Breast epithelium (tissue), 4 donors: ENCODE results near the gene CCDC80. TPM values are rescaled to one million over a fixed set of nuclear protein-coding genes. Genes with fewer than 3 reads are reported as not detected.

Experiments used
- DNase-seq, 2 donors: peaks; one replicate each; pipeline ENCODE4 v3.0.0-alpha.2; 2019; ENCODE audit warnings: low spot score in 2 of 2
- H3K27ac ChIP-seq, 2 donors: fragments of 200-600 bp; sonication (generic) in 1 of 2; one replicate each; pipeline ENCODE4 v1.5.1; 2016 to 2019; ENCODE audit warnings: mild to moderate bottlenecking in 1 of 2
- H3K27me3 ChIP-seq, 2 donors: fragments of 200-600 bp; sonication (generic) in 1 of 2; one replicate each; pipeline versions ENCODE4 v1.5.1 to v1.6.0; 2017 to 2019; ENCODE audit warnings: control low read depth in 1 of 2, mild to moderate bottlenecking in 1 of 2
- H3K36me3 ChIP-seq: fragments of 200-600 bp; one replicate; pipeline ENCODE4 v1.5.1; 2019
- H3K4me1 ChIP-seq, 2 donors: fragments of 200-600 bp; sonication (generic); one replicate each; pipeline ENCODE4 v1.5.1; 2016 to 2019; ENCODE audit warnings: control low read depth in 1 of 2
- H3K4me3 ChIP-seq, 3 donors: fragments of 200-600 bp; sonication (generic); 1 replicate in 2 of 3; 2 replicates in 1 of 3; pipeline ENCODE4 v1.5.1; 2016 to 2019; ENCODE audit warnings: mild to moderate bottlenecking in 3 of 3, moderate library complexity in 2 of 3
- H3K9me3 ChIP-seq, 2 donors: fragments of 200-600 bp; sonication (generic) in 1 of 2; one replicate each; pipeline ENCODE4 v1.5.1; 2016 to 2019; ENCODE audit warnings: control low read depth in 1 of 2
- CTCF ChIP-seq, 3 donors: fragments of 450-650 bp; IDR thresholded peaks; one replicate each; pipeline ENCODE4 v1.5.1; 2016 to 2017; ENCODE audit warnings: antibody characterized with exemption in 3 of 3, mild to moderate bottlenecking in 3 of 3, moderate library complexity in 3 of 3
- POLR2A ChIP-seq: fragments of 450-650 bp; IDR thresholded peaks from one replicate; pipeline ENCODE4 v1.6.1; 2016; ENCODE audit warnings: antibody characterized with exemption, mild to moderate bottlenecking, moderate library complexity
- POLR2AphosphoS5 ChIP-seq, 3 donors: sonication (generic); formaldehyde crosslinking; IDR thresholded peaks; one replicate each; pipeline ENCODE4 v1.6.1; 2017; ENCODE audit warnings: antibody characterized with exemption in 3 of 3
- intact Hi-C: fragments of 100-400 bp; cut with DNase I; formaldehyde crosslinking; loops from one replicate; pipeline ENCODE4 v1.15.1; 2023; ENCODE audit warnings: low total_unique reads
- total RNA-seq, 3 donors: library from RNA; depleted of rRNA; stranded (reverse); fragments of >200 nt; gene quantifications; one replicate each; pipeline ENCODE4 v1.1.0, GENCODE V29; 2016

CCDC80 gene
- total RNA-seq, 3 donors from 2014 or later = 38.7 to 430 (median 42.0) TPM

- no peaks in the 10 kb centered on the region for H3K36me3 ChIP-seq
- H3K4me1 ChIP-seq = no peaks in the 10 kb centered on the region
- TF ChIP-seq POLR2AphosphoS5 (IDR thresholded peaks at IDR 0.05) = no peak
- no peak for TF ChIP-seq POLR2A
- no peak for TF ChIP-seq CTCF (IDR thresholded peaks at IDR 0.05)
- H3K27ac ChIP-seq = no peak overlapping the region
- H3K4me3 ChIP-seq = no peak overlapping the region
- no peak for DNase-seq
- intact Hi-C loops = no loop called here
- no peaks in the 10 kb centered on the region for H3K27me3 ChIP-seq
- no peaks in the 10 kb centered on the region for H3K9me3 ChIP-seq
Observed at GRCh38 chr3:112579697-112580096, 61.2 kb downstream of the CCDC80 start.

GRCh38 chr3:112579232-112579631 lies 61.7 kb downstream of the CCDC80 start:
- H3K4me3 ChIP-seq = no peak overlapping the region
- no peaks in the 10 kb centered on the region for H3K9me3 ChIP-seq
- TF ChIP-seq POLR2AphosphoS5 (IDR thresholded peaks at IDR 0.05) (no peak), POLR2A (no peak), CTCF (IDR thresholded peaks at IDR 0.05) (no peak)
- no peak overlapping the region for H3K27ac ChIP-seq
- no peaks in the 10 kb centered on the region for H3K27me3 ChIP-seq
- no peaks in the 10 kb centered on the region for H3K36me3 ChIP-seq
- no peaks in the 10 kb centered on the region for H3K4me1 ChIP-seq
- no peak for DNase-seq
- intact Hi-C loops = no loop called here

GRCh38 chr3:112572701-112573100 lies 68.2 kb downstream of the CCDC80 start:
- H3K4me1 ChIP-seq = no peaks in the 10 kb centered on the region
- H3K36me3 ChIP-seq = peaks cover 18% of the 10 kb centered on the region
- no peak overlapping the region for H3K27ac ChIP-seq
- no peaks in the 10 kb centered on the region for H3K27me3 ChIP-seq
- intact Hi-C loops = no loop called here
- H3K9me3 ChIP-seq = no peaks in the 10 kb centered on the region
- TF ChIP-seq POLR2A = no peak
- TF ChIP-seq POLR2AphosphoS5 (IDR thresholded peaks at IDR 0.05) = no peak
- TF ChIP-seq CTCF (IDR thresholded peaks at IDR 0.05) = no peak
- H3K4me3 ChIP-seq = no peak overlapping the region
- no peak for DNase-seq

GRCh38 chr3:112569265-112569664 lies 71.7 kb downstream of the CCDC80 start:
- intact Hi-C loops = loop anchor here (5.0 kb wide), 1 partner anchor 1178 kb away; the partner anchor contains the start of genes ATP6V1A and NAA50
- no peak for DNase-seq
- TF ChIP-seq POLR2A (no peak), POLR2AphosphoS5 (IDR thresholded peaks at IDR 0.05) (no peak), CTCF (IDR thresholded peaks at IDR 0.05) (no peak)
- Histone ChIP-seq H3K36me3 (peaks cover 18% of the 10 kb centered on the region), H3K9me3 (no peaks in the 10 kb centered on the region), H3K4me3 (no peak overlapping the region), H3K4me1 (no peaks in the 10 kb centered on the region), H3K27ac (no peak overlapping the region), H3K27me3 (no peaks in the 10 kb centered on the region)

GRCh38 chr3:112568642-112569041 lies 72.3 kb downstream of the CCDC80 start:
- TF ChIP-seq POLR2A (no peak), POLR2AphosphoS5 (IDR thresholded peaks at IDR 0.05) (no peak), CTCF (IDR thresholded peaks at IDR 0.05) (no peak)
- no peak overlapping the region for H3K4me3 ChIP-seq
- no peak overlapping the region for H3K27ac ChIP-seq
- no peaks in the 10 kb centered on the region for H3K9me3 ChIP-seq
- intact Hi-C loops = loop anchor here (5.0 kb wide), 1 partner anchor 1179 kb away; the partner anchor contains the start of genes ATP6V1A and NAA50
- H3K4me1 ChIP-seq = no peaks in the 10 kb centered on the region
- peaks cover 18% of the 10 kb centered on the region for H3K36me3 ChIP-seq
- H3K27me3 ChIP-seq = no peaks in the 10 kb centered on the region
- DNase-seq = no peak
